ENCODE data around the gene CREB3L4.

GRCh38 chr1:153929426-153929825 is 38.3 kb upstream of the CREB3L4 start:
- TF ChIP-seq GATA3 (IDR thresholded peaks at IDR 0.05; ENCODE audit: low read depth, low read length) (no peak), GATA2 (IDR thresholded peaks at IDR 0.05; ENCODE audit: low read depth, low read length) (no peak)
